Activated gamma-delta T cell treated with anti-CD3 and anti-CD28 coated beads, Interleukin-2, amount 50 U/mL, for 16 hours (primary cell): ENCODE results near the gene KCNAB2.
"Not testable (repeated sequence)": the region's sequence is repeated elsewhere in the genome, so short reads cannot be mapped to it uniquely, and the experiment has no call there.

Experiments
- DNase-seq: peaks from one replicate; pipeline ENCODE4 v3.0.0-alpha.2; 2020; ENCODE audit warnings: low read depth

KCNAB2 gene

GRCh38 chr1:6054596-6054995, 8.9 kb downstream of the KCNAB2 start:
- DNase-seq, result no peak

GRCh38 chr1:6056572-6056948, 10.9 kb downstream of the KCNAB2 start:
- no peak for DNase-seq

- DNase-seq, result no peak
Observed at GRCh38 chr1:6057170-6057845, 11.6 kb downstream of the KCNAB2 start.

- no peak for DNase-seq
Observed at GRCh38 chr1:6059866-6060265, 14.2 kb downstream of the KCNAB2 start.

- DNase-seq, result no peak
Observed at GRCh38 chr1:6062670-6063069, 17.0 kb downstream of the KCNAB2 start.

- DNase-seq, result not testable (repeated sequence)
Observed at GRCh38 chr1:6063532-6064053, 17.9 kb downstream of the KCNAB2 start.

- DNase-seq, result no peak
Observed at GRCh38 chr1:6065093-6065858, 19.6 kb downstream of the KCNAB2 start.

GRCh38 chr1:6066680-6067079, 21.0 kb downstream of the KCNAB2 start:
- DNase-seq, result no peak

- no peak for DNase-seq
Observed at GRCh38 chr1:6068073-6068472, 22.4 kb downstream of the KCNAB2 start.

GRCh38 chr1:6068932-6069331, 23.2 kb downstream of the KCNAB2 start:
- no peak for DNase-seq

GRCh38 chr1:6069573-6069972, 23.9 kb downstream of the KCNAB2 start:
- DNase-seq, result no peak

GRCh38 chr1:6070450-6070974, 24.8 kb downstream of the KCNAB2 start:
- DNase-seq, result no peak

- no peak for DNase-seq
Observed at GRCh38 chr1:6071219-6071618, 25.5 kb downstream of the KCNAB2 start.

GRCh38 chr1:6072774-6073479, 27.2 kb downstream of the KCNAB2 start:
- DNase-seq, result no peak

- no peak for DNase-seq
Observed at GRCh38 chr1:6073480-6074053, 27.9 kb downstream of the KCNAB2 start.

GRCh38 chr1:6074192-6074901, 28.7 kb downstream of the KCNAB2 start:
- DNase-seq, result no peak

- no peak for DNase-seq
Observed at GRCh38 chr1:6075748-6076147, 30.1 kb downstream of the KCNAB2 start.

GRCh38 chr1:6077061-6077460, 31.4 kb downstream of the KCNAB2 start:
- DNase-seq, result not testable (repeated sequence)

- no peak for DNase-seq
Observed at GRCh38 chr1:6077506-6077905, 31.8 kb downstream of the KCNAB2 start.

- DNase-seq, result no peak
Observed at GRCh38 chr1:6077919-6078318, 32.2 kb downstream of the KCNAB2 start.

GRCh38 chr1:6080469-6080868, 34.8 kb downstream of the KCNAB2 start:
- DNase-seq, result no peak

- DNase-seq, result no peak
Observed at GRCh38 chr1:6081901-6082300, 36.2 kb downstream of the KCNAB2 start.
